ENCODE results near the gene UNC13B. TPM values are rescaled to one million over a fixed set of nuclear protein-coding genes. Genes with fewer than 3 reads are reported as not detected.

UNC13B gene
- total and polyA plus RNA-seq, 2 donors (not counting 3 experiments of a cell fraction or from before 2014, with no cell fraction given): 30.1 to 46.2 TPM

DNA sequence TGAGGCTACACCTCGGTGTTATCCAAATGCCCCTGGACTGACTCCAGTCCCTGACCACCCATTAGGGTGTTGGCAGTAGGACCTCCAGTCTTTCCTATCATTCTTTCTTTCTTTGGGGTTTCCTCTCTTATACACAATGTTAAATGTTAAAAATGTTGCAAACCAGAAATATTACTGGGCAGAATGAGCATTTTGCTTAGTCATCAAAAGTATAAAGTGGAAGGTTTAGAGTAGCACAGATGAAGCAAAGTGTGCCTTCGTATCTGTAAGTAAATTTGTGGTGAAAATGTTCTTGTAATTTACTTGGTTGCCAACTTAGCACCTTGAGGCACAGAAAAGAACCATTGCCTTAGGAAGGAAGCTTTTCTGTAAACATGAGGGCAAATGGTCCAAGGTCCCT, 21.7 kb upstream of the UNC13B start:
- intact Hi-C loops (cut with micrococcal nuclease): no loop called here
- FAIRE-seq: no peak
- no peak overlapping the region for H3K4me2 ChIP-seq (ENCODE audit: insufficient read depth, low read length)
- no peaks in the 10 kb centered on the region for H3K9me3 ChIP-seq (replicated peaks; ENCODE audit: control insufficient read depth, insufficient read depth, low read length)
- dilution Hi-C loops (cut with MboI; ENCODE audit: extremely low pct_ligation_motif_present, low sequenced_read_pairs): no loop called here
- H4K20me1 ChIP-seq (replicated peaks; ENCODE audit: control insufficient read depth, extremely low read depth, insufficient read depth, low read length): no peaks in the 10 kb centered on the region
- TF ChIP-seq EZH2 (IDR thresholded peaks at IDR 0.05; ENCODE audit: borderline replicate concordance, low read depth, low read length, severe bottlenecking): no peak
- TF ChIP-seq GATA2 (IDR thresholded peaks at IDR 0.05; ENCODE audit: insufficient read depth, insufficient read length, low read depth, low read length): no peak
- TF ChIP-seq, protein P1, sequence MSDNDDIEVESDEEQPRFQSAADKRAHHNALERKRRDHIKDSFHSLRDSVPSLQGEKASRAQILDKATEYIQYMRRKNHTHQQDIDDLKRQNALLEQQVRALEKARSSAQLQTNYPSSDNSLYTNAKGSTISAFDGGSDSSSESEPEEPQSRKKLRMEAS (IDR thresholded peaks at IDR 0.05; ENCODE audit: insufficient read depth, insufficient read length): no peak
- TF ChIP-seq MYC (IDR thresholded peaks at IDR 0.05; ENCODE audit: low read depth, low read length): no peak
- TF ChIP-seq CTCF (IDR thresholded peaks at IDR 0.05; ENCODE audit: extremely low read depth in 1 of 2, insufficient read depth in 1 of 2, low read depth in 1 of 2, low read length in 2 of 2): no peak
- TF ChIP-seq POLR2A (IDR thresholded peaks at IDR 0.05; ENCODE audit: low read depth, low read length): no peak
- TF ChIP-seq FOS (IDR thresholded peaks at IDR 0.05; ENCODE audit: borderline replicate concordance, insufficient read depth, low read length): no peak
- no peak for TF ChIP-seq JUN (IDR thresholded peaks at IDR 0.05; ENCODE audit: borderline replicate concordance, insufficient read depth, insufficient read length, low read depth)
- TF ChIP-seq POLR2AphosphoS5 (IDR thresholded peaks at IDR 0.05; ENCODE audit: insufficient read depth, low read depth, low read length): no peak
- H3K9ac ChIP-seq (replicated peaks; ENCODE audit: extremely low read depth, insufficient read depth, low read length): no peak overlapping the region
- no peaks in the 10 kb centered on the region for H3K79me2 ChIP-seq (ENCODE audit: control insufficient read depth, insufficient read depth, low read length)
- H3K36me3 ChIP-seq (ENCODE audit: control insufficient read depth in 2 of 2, extremely low read depth in 1 of 2, insufficient read depth in 2 of 2, low read length in 2 of 2): no peaks in the 10 kb centered on the region
- no TSS peak for BruUV-seq (replicated peaks)
- POLR2A ChIA-PET: no interaction called here
- CTCF ChIA-PET: interaction anchor here (1.8 kb wide), 1 partner anchor 21 kb away, joined by 6 read pairs; the partner anchor contains the start of gene UNC13B
- H3K27me3 ChIP-seq (ENCODE audit: control insufficient read depth in 2 of 2, insufficient read depth in 2 of 2, low read length in 2 of 2): no peaks in the 10 kb centered on the region
- no peak overlapping the region for H3K27ac ChIP-seq (ENCODE audit: insufficient read depth, low read depth, low read length)
- no peaks in the 10 kb centered on the region for H3K9me1 ChIP-seq (replicated peaks; ENCODE audit: control insufficient read depth, extremely low read depth, insufficient read depth, low read length)
- no peak overlapping the region for H2AFZ ChIP-seq (ENCODE audit: low read depth, low read length)
- DNase-seq (ENCODE audit: low read depth, low spot score): no peak
- no peak overlapping the region for H3K4me3 ChIP-seq (replicated peaks in 1 of 3; ENCODE audit: insufficient read depth in 1 of 3, low read depth in 1 of 3, low read length in 3 of 3)
- no peaks in the 10 kb centered on the region for H3K4me1 ChIP-seq (ENCODE audit: control insufficient read depth, extremely low read depth, insufficient read depth, low read length)

Measured in endothelial cell of umbilical vein (primary cell).